ENCODE measurements around the gene TBC1D22A. TPM values are rescaled to one million over a fixed set of nuclear protein-coding genes. Genes with fewer than 3 reads are reported as not detected.

TBC1D22A gene
- total and polyA plus RNA-seq, 8 donors: 14.4 to 33.5 (median 15.7) TPM

DNA sequence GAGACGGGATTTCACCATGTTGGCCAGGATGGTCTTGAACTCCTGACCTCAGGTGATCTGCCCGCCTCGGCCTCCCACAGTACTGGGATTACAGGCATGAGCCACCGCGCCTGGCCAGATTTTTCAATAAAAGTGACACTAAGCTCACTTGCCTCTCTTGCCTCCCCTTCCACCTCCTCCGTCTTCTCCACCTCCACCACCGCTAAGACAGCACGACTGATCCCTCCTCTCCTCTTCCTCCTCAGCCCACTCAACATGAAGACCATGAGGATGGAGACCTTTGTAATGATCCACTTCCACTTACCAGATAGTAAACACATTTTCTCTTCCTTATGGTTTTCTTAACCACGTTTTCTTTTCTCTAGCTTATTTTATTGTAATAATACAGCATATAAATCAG, 38.6 kb upstream of the TBC1D22A start:
- TF ChIP-seq, protein P1, sequence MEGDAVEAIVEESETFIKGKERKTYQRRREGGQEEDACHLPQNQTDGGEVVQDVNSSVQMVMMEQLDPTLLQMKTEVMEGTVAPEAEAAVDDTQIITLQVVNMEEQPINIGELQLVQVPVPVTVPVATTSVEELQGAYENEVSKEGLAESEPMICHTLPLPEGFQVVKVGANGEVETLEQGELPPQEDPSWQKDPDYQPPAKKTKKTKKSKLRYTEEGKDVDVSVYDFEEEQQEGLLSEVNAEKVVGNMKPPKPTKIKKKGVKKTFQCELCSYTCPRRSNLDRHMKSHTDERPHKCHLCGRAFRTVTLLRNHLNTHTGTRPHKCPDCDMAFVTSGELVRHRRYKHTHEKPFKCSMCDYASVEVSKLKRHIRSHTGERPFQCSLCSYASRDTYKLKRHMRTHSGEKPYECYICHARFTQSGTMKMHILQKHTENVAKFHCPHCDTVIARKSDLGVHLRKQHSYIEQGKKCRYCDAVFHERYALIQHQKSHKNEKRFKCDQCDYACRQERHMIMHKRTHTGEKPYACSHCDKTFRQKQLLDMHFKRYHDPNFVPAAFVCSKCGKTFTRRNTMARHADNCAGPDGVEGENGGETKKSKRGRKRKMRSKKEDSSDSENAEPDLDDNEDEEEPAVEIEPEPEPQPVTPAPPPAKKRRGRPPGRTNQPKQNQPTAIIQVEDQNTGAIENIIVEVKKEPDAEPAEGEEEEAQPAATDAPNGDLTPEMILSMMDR (IDR thresholded peaks at IDR 0.05): no peak
- H3K27ac ChIP-seq: no peak overlapping the region
- DNase-seq: no peak
- H3K36me3 ChIP-seq: peaks cover 0 to 57% of the 10 kb centered on the region in 2 donors
- H3K9me3 ChIP-seq: no peaks in the 10 kb centered on the region
- H3K4me3 ChIP-seq: no peak overlapping the region
- intact Hi-C loops (cut with DNase I): no loop called here
- H3K4me1 ChIP-seq: no peaks in the 10 kb centered on the region
- no peaks in the 10 kb centered on the region for H3K27me3 ChIP-seq
- no peak for ATAC-seq

DNA sequence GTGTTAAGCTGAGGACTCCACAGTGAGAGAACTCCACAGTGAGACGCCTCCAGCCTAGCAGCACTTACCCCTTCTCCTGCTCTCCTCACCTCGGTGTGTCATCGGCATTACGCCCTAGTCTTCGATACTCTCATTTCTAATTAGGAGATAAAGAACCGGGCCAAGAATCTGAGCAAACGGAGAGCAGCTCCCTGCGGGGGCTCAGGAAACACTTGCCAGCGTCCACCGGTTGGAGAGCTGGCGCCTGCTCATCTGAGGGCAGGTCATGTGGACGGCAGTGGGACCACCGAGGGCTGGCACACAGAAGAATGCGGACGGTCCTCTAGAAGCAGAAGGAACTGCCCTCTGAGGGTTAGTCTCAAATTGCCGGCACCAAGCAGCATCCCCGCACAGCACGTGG, 37.4 kb upstream of the TBC1D22A start:
- no peak overlapping the region for H3K27ac ChIP-seq
- H3K4me3 ChIP-seq: no peak overlapping the region
- no peaks in the 10 kb centered on the region for H3K4me1 ChIP-seq
- peaks cover 0 to 53% of the 10 kb centered on the region in 2 donors for H3K36me3 ChIP-seq
- DNase-seq (no peak), ATAC-seq (no peak)
- H3K27me3 ChIP-seq: no peaks in the 10 kb centered on the region
- TF ChIP-seq, protein P1 (IDR thresholded peaks at IDR 0.05): no peak
- no peaks in the 10 kb centered on the region for H3K9me3 ChIP-seq
- intact Hi-C loops (cut with DNase I): no loop called here

DNA sequence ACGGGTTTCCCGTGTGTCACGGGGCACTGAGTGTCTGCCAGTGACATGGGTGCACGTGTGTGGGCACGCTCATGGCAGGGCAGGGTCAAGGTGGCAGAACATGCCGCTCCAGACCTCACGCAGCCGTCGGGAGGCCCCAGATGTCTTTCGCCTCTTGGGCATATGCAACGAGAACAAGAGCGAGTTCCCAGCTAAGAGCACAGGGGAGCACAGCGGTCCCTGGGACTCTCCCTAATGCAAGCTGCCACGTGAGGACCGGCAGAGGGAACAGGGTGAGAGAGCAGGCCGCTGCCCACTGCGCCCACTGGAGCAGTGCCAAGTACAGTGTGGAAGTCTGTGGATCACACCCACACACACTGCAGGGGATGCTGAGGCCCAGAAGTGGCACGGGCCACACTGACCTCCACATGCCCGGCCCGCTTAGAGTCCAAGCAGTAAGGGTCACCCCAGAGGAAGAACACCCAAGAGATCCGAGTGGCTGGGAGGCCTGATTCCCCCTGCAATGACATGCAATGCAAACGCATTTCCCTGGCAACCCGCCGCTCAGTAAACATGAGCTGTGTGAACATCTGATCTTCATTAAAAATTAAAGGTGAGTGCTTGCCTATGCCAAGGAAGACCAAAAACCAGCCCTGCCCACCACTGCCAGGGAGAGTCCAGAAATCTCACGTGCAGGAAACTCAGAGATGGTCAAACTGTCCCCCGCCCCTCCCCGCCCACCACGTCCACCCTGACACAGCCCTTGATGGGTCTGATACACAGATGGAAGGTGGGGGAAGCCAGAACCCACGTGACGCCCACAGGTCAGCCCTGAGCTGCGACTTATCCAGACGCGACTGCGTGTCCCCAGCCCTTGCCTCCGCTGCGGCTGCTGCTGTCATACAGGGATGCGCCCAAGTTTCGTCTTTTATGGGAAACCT, 36.1 kb upstream of the TBC1D22A start:
- Histone ChIP-seq H3K36me3 (peaks cover 0 to 43% of the 10 kb centered on the region in 2 donors), H3K4me3 (no peak overlapping the region), H3K27me3 (no peaks in the 10 kb centered on the region), H3K27ac (no peak overlapping the region), H3K4me1 (peaks cover 0 to 11% of the 10 kb centered on the region in 2 donors), H3K9me3 (no peaks in the 10 kb centered on the region)
- DNase-seq (peak in 1 of 4 donors; percentile 79), ATAC-seq (no peak)
- TF ChIP-seq, protein P1 (IDR thresholded peaks at IDR 0.05): no peak
- intact Hi-C loops (cut with DNase I): no loop called here

DNA sequence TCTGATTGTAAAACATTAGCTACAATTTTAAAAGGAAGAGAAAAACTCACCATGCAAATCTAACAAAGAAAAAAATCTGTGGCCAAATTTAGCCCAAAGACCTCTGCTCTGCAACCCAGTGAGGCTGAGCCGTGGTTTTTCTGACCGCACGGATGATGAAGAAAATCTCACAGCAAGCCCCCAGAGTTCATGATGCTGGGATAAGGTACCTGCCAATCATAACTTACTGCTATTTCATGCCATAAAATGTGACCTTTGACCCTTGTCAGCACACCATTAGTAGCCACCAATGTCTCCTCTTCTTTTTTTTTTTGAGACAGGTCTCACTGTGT, 35.5 kb upstream of the TBC1D22A start:
- H3K9me3 ChIP-seq: no peaks in the 10 kb centered on the region
- H3K27me3 ChIP-seq: no peaks in the 10 kb centered on the region
- H3K4me1 ChIP-seq: peaks cover 0 to 18% of the 10 kb centered on the region in 2 donors
- H3K36me3 ChIP-seq: peaks cover 0 to 49% of the 10 kb centered on the region in 2 donors
- DNase-seq (no peak), ATAC-seq (no peak)
- no peak overlapping the region for H3K4me3 ChIP-seq
- TF ChIP-seq, protein P1 (IDR thresholded peaks at IDR 0.05): no peak
- intact Hi-C loops (cut with DNase I): no loop called here
- no peak overlapping the region for H3K27ac ChIP-seq

DNA sequence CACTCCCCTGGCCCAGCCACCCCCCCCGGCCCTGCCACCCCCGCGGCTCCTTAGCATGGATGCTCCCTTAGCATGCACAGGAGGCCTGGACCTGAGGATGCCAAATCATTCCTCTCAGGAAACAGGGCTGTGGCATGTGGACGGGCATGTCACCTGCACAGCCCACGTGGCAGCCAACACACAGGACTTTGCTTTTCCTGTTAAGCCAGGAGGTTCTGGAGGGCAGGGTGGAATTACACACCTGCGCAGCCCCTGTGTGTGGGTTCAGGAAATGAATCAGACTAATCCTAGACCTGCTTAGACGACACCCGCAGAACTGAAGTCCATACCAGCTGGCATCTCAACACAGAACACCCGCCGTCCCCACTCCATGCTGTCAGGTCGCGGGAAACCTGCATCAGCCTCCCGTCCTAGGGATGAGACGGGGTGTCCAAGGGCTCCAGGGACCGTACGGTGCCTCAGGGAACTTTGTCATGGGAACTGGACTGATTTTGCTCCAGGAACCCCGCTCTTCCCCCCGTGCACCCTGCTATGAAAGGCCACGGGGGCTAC, 34.6 kb upstream of the TBC1D22A start:
- intact Hi-C loops (cut with DNase I): no loop called here
- Histone ChIP-seq H3K27ac (no peak overlapping the region), H3K4me3 (no peak overlapping the region), H3K36me3 (peaks cover 0 to 50% of the 10 kb centered on the region in 2 donors), H3K27me3 (no peaks in the 10 kb centered on the region), H3K4me1 (peaks cover 0 to 24% of the 10 kb centered on the region in 2 donors), H3K9me3 (no peaks in the 10 kb centered on the region)
- DNase-seq (no peak), ATAC-seq (no peak)
- TF ChIP-seq, protein P1 (IDR thresholded peaks at IDR 0.05): no peak

All from left lung (tissue), 10 donors.